H9 (cell line): ENCODE results near the gene PLXNA2. TPM values are rescaled to one million over a fixed set of nuclear protein-coding genes. Genes with fewer than 3 reads are reported as not detected.

Source experiments
- DNase-seq: peaks from one replicate; pipeline ENCODE4 v3.0.0-alpha.2; 2017
- H2AFZ ChIP-seq: one replicate; pipeline ENCODE4 v1.6.1; 2013; ENCODE audit warnings: mild to moderate bottlenecking, low read length, control low read depth, moderate library complexity
- H2AK5ac ChIP-seq: 2 replicates; pipeline ENCODE4 v1.6.1; 2013; ENCODE audit warnings: low read length, control low read depth, mixed read lengths; ENCODE audit not compliant: insufficient read length
- H2BK120ac ChIP-seq: one replicate; pipeline ENCODE4 v1.6.1; 2013; ENCODE audit warnings: low read depth, mild to moderate bottlenecking, low read length, control low read depth, inconsistent platforms; ENCODE audit not compliant: poor library complexity, severe bottlenecking
- H2BK12ac ChIP-seq: 2 replicates; pipeline ENCODE4 v1.6.1; 2013; ENCODE audit warnings: low read length, control low read depth, mixed read lengths, low read depth; ENCODE audit not compliant: insufficient read length
- H2BK15ac ChIP-seq: 2 replicates; pipeline ENCODE4 v1.6.1; 2013; ENCODE audit warnings: low read depth, low read length, control low read depth
- H2BK20ac ChIP-seq: one replicate; pipeline ENCODE4 v1.6.1; 2013; ENCODE audit warnings: low read depth, mild to moderate bottlenecking, low read length, control low read depth, inconsistent platforms; ENCODE audit not compliant: poor library complexity, severe bottlenecking
- H2BK5ac ChIP-seq: 2 replicates; pipeline ENCODE4 v1.6.1; 2013; ENCODE audit warnings: low read length, control low read depth, mixed read lengths; ENCODE audit not compliant: insufficient read length
- H3K14ac ChIP-seq: 2 replicates; pipeline ENCODE4 v1.6.1; 2013; ENCODE audit warnings: low read length, control low read depth; ENCODE audit not compliant: insufficient read depth
- H3K18ac ChIP-seq: 2 replicates; pipeline ENCODE4 v1.6.1; 2013; ENCODE audit warnings: low read depth, mild to moderate bottlenecking, mixed read lengths, low read length, control low read depth; ENCODE audit not compliant: insufficient read length
- H3K23ac ChIP-seq: 2 replicates; pipeline ENCODE4 v1.6.1; 2013; ENCODE audit warnings: low read length, control low read depth, mixed read lengths, low read depth; ENCODE audit not compliant: insufficient read length
- H3K23me2 ChIP-seq: 2 replicates; pipeline ENCODE4 v1.6.1; 2013; ENCODE audit warnings: low read depth, mild to moderate bottlenecking, mixed read lengths, low read length, control low read depth; ENCODE audit not compliant: insufficient read length, poor library complexity, severe bottlenecking
- H3K27ac ChIP-seq: 2 replicates; pipeline ENCODE4 v1.5.1; 2013; ENCODE audit warnings: low read length, control low read depth, mixed read lengths, low read depth; ENCODE audit not compliant: insufficient read length
- H3K27me3 ChIP-seq: 2 replicates; pipeline ENCODE4 v1.6.1; 2013; ENCODE audit warnings: low read length, control low read depth, inconsistent platforms; ENCODE audit not compliant: insufficient read depth
- H3K4ac ChIP-seq: 2 replicates; pipeline ENCODE4 v1.6.1; 2013; ENCODE audit warnings: low read depth, mild to moderate bottlenecking, control low read depth, inconsistent platforms, low read length, moderate library complexity
- H3K4me1 ChIP-seq: 2 replicates; pipeline ENCODE4 v1.6.1; 2013; ENCODE audit warnings: low read length, control low read depth, inconsistent platforms; ENCODE audit not compliant: insufficient read depth
- H3K4me2 ChIP-seq: 2 replicates; pipeline ENCODE4 v1.6.1; 2013; ENCODE audit warnings: low read length, control low read depth, mixed read lengths; ENCODE audit not compliant: insufficient read length, insufficient read depth
- H3K56ac ChIP-seq: 2 replicates; pipeline ENCODE4 v1.6.1; 2013; ENCODE audit warnings: low read depth, mild to moderate bottlenecking, mixed read lengths, low read length, control low read depth; ENCODE audit not compliant: insufficient read length
- H3K79me1 ChIP-seq: 2 replicates; pipeline ENCODE4 v1.6.1; 2013; ENCODE audit warnings: low read depth, mild to moderate bottlenecking, moderate library complexity, low read length, control low read depth, inconsistent platforms; ENCODE audit not compliant: insufficient read depth, poor library complexity, severe bottlenecking
- H3K79me2 ChIP-seq: 2 replicates; pipeline ENCODE4 v1.6.1; 2013; ENCODE audit warnings: low read length, control low read depth, inconsistent platforms; ENCODE audit not compliant: insufficient read depth
- H3K9ac ChIP-seq: 2 replicates; pipeline ENCODE4 v1.6.1; 2013; ENCODE audit warnings: low read length, control low read depth, mixed read lengths; ENCODE audit not compliant: insufficient read length; ENCODE audit errors: extremely low read depth
- H3K9me3 ChIP-seq: one replicate; pipeline ENCODE4 v1.6.1; 2013; ENCODE audit warnings: low read depth, low read length, inconsistent platforms; ENCODE audit not compliant: control insufficient read depth
- H3T11ph ChIP-seq: one replicate; pipeline ENCODE4 v1.6.1; 2013; ENCODE audit warnings: mild to moderate bottlenecking, low read length, control low read depth, inconsistent platforms
- H4K20me1 ChIP-seq: one replicate; pipeline ENCODE4 v1.6.1; 2013; ENCODE audit not compliant: control insufficient read depth, insufficient read length, insufficient read depth
- H4K5ac ChIP-seq: 2 replicates; pipeline ENCODE4 v1.6.1; 2013; ENCODE audit warnings: low read depth, mild to moderate bottlenecking, mixed read lengths, low read length, control low read depth; ENCODE audit not compliant: insufficient read length
- H4K8ac ChIP-seq: replicated peaks from 2 replicates; pipeline ENCODE4 v1.6.1; 2013; ENCODE audit warnings: low read length, control low read depth, mixed read lengths, low read depth; ENCODE audit not compliant: insufficient read length
- H4K91ac ChIP-seq: 2 replicates; pipeline ENCODE4 v1.6.1; 2013; ENCODE audit warnings: low read depth, mild to moderate bottlenecking, moderate library complexity, mixed read lengths, low read length, control low read depth; ENCODE audit not compliant: insufficient read length
- H3K27ac Mint-ChIP-seq, 3 experiments: 2 replicates in 2 of 3; 3 replicates in 1 of 3; pipeline ENCODE4 v1.8.0; 2020 to 2021; ENCODE audit warnings: mixed read lengths in 3 of 3, mild to moderate bottlenecking in 1 of 3, moderate library complexity in 1 of 3
- H3K27me3 Mint-ChIP-seq: 2 replicates; pipeline ENCODE4 v1.8.0; 2021; ENCODE audit warnings: low read depth, mild to moderate bottlenecking, moderate library complexity, mixed read lengths
- H3K36me3 Mint-ChIP-seq, 3 experiments: 2 replicates in 2 of 3; 3 replicates in 1 of 3; pipeline ENCODE4 v1.8.0; 2020 to 2021; ENCODE audit warnings: low read depth in 3 of 3, mixed read lengths in 3 of 3; ENCODE audit not compliant: insufficient read depth in 1 of 3
- H3K4me1 Mint-ChIP-seq, 2 experiments: 2 replicates each; pipeline ENCODE4 v1.8.0; 2020; ENCODE audit warnings: mixed read lengths in 2 of 2
- H3K4me3 Mint-ChIP-seq, 2 experiments: 2 replicates in 1 of 2; 3 replicates in 1 of 2; pipeline ENCODE4 v1.8.0; 2020 to 2021; ENCODE audit warnings: mild to moderate bottlenecking in 2 of 2, mixed read lengths in 2 of 2, moderate library complexity in 1 of 2
- H3K9me3 Mint-ChIP-seq, 2 experiments: 2 replicates in 1 of 2; 3 replicates in 1 of 2; pipeline ENCODE4 v1.8.0; 2020; ENCODE audit warnings: mild to moderate bottlenecking in 2 of 2, mixed read lengths in 2 of 2, moderate library complexity in 1 of 2
- CTCF ChIP-seq: fragments of 200-600 bp; sonication (generic); conservative IDR thresholded peaks from 3 replicates; pipeline ENCODE4 v1.8.0; 2021; ENCODE audit warnings: antibody characterized with exemption, mild to moderate bottlenecking
- WGBS: extraction: QIAGEN DNeasy Blood & Tissue Kit; methylation state at CpG from one replicate; pipeline ENCODE4 v1.1.7; 2013; ENCODE audit warnings: missing lambda C conversion rate, low lambda C conversion rate, mixed read lengths; ENCODE audit not compliant: insufficient read length; ENCODE audit errors: extremely low coverage; 5-methylcytosine and 5-hydroxymethylcytosine counted together
- total RNA-seq: library from RNA; stranded (reverse); gene quantifications from 2 replicates; pipeline ENCODE4 v1.2.1, GENCODE V29; 2021

PLXNA2 gene
- total RNA-seq, 1 experiment from 2014 or later, result 0.57 TPM

DNA sequence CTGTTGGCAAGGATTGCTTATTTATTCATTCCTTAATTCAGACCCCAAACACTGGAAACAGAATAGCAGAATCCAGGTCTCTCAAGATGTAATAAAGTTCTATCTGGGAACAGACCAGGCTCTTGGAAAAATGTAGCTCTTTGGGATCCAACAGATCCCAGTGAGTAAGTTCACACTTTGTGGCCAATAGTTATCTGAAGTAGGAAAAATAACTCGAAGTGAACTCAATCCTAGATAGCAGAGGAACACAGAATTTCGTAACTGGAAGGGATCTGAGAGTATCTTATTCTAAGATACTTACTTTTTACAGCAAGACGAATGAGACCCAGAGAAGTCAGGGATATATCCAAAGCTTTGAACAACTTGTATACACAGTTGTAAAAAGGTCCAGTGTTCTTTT lies 182.6 kb downstream of the PLXNA2 start:
- Histone ChIP-seq H3T11ph (no peak overlapping the region), H2AK5ac (no peak overlapping the region), H3K18ac (no peak overlapping the region), H3K4me2 (no peak overlapping the region), H3K23me2 (no peaks in the 10 kb centered on the region), H3K23ac (no peak overlapping the region), H3K56ac (no peak overlapping the region), H3K4me1 (no peaks in the 10 kb centered on the region), H3K9ac (no peak overlapping the region), H2BK20ac (no peak overlapping the region), H3K4ac (no peak overlapping the region), H2AFZ (no peak overlapping the region), H2BK120ac (no peak overlapping the region), H2BK15ac (no peak overlapping the region), H4K5ac (no peak overlapping the region), H4K91ac (no peak overlapping the region), H3K79me1 (no peaks in the 10 kb centered on the region), H3K14ac (no peak overlapping the region), H3K9me3 (no peaks in the 10 kb centered on the region), H3K27me3 (no peaks in the 10 kb centered on the region), H3K79me2 (no peaks in the 10 kb centered on the region), H3K27ac (no peak overlapping the region), H4K20me1 (no peaks in the 10 kb centered on the region), H2BK12ac (no peak overlapping the region), H2BK5ac (no peak overlapping the region), H4K8ac (no peak overlapping the region)
- no peak for TF ChIP-seq CTCF
- WGBS, result no CpG with 5 or more reads among the region's 3 CpGs
- Mint-ChIP-seq H3K27ac (no peak overlapping the region), H3K27me3 (peaks cover 10% of the 10 kb centered on the region), H3K4me3 (no peak overlapping the region), H3K9me3 (no peaks in the 10 kb centered on the region), H3K36me3 (no peaks in the 10 kb centered on the region), H3K4me1 (peaks cover 8 to 25% of the 10 kb centered on the region in 2 experiments)
- DNase-seq, result no peak
